ENCODE measurements around the gene GSN. TPM values are rescaled to one million over a fixed set of nuclear protein-coding genes. Genes with fewer than 3 reads are reported as not detected.

GSN gene
- total and polyA plus RNA-seq, 2 of the 13 experiments (the other 11 are each of a cell fraction or from before 2014, with no cell fraction given): 294 to 307 TPM

DNA sequence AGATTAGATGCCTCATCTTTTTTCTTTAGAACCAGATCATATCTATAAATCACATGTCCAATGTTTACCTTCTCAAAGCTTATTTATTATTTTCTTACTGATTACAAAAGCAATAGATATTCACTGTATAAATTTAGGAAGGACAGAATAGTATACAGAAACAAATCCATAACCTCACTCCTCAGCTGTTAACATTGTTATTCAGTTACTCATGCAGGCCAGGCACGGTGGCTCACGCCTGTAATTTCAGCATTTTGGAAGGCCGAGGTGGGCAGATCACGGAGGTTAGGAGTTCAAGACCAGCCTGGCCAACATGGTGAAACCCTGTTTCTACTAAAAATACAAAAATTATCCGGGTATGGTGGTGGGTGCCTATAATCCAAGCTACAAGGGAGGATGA is 86.8 kb downstream of the GSN start (continued):
- TF ChIP-seq, protein P1, sequence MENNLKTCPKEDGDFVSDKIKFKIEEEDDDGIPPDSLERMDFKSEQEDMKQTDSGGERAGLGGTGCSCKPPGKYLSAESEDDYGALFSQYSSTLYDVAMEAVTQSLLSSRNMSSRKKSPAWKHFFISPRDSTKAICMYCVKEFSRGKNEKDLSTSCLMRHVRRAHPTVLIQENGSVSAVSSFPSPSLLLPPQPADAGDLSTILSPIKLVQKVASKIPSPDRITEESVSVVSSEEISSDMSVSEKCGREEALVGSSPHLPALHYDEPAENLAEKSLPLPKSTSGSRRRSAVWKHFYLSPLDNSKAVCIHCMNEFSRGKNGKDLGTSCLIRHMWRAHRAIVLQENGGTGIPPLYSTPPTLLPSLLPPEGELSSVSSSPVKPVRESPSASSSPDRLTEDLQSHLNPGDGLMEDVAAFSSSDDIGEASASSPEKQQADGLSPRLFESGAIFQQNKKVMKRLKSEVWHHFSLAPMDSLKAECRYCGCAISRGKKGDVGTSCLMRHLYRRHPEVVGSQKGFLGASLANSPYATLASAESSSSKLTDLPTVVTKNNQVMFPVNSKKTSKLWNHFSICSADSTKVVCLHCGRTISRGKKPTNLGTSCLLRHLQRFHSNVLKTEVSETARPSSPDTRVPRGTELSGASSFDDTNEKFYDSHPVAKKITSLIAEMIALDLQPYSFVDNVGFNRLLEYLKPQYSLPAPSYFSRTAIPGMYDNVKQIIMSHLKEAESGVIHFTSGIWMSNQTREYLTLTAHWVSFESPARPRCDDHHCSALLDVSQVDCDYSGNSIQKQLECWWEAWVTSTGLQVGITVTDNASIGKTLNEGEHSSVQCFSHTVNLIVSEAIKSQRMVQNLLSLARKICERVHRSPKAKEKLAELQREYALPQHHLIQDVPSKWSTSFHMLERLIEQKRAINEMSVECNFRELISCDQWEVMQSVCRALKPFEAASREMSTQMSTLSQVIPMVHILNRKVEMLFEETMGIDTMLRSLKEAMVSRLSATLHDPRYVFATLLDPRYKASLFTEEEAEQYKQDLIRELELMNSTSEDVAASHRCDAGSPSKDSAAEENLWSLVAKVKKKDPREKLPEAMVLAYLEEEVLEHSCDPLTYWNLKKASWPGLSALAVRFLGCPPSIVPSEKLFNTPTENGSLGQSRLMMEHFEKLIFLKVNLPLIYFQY (CRISPR knock-in tag; IDR thresholded peaks at IDR 0.05; ENCODE audit: borderline replicate concordance): no peak
- TF ChIP-seq SMARCC2 (IDR thresholded peaks at IDR 0.05) (no peak), PLRG1 (conservative IDR thresholded peaks at IDR 0.05) (no peak), ZNF615 (CRISPR knock-in tag; IDR thresholded peaks at IDR 0.05; ENCODE audit: borderline replicate concordance) (no peak), GATAD2A (CRISPR knock-in tag; IDR thresholded peaks at IDR 0.05) (no peak), ZNF143 (CRISPR knock-in tag; IDR thresholded peaks at IDR 0.05) (no peak), ZNF577 (CRISPR knock-in tag; IDR thresholded peaks at IDR 0.05; ENCODE audit: borderline replicate concordance, low read depth) (no peak), ZBTB21 (CRISPR knock-in tag; IDR thresholded peaks at IDR 0.05) (no peak)
- TF ChIP-seq, protein P2, sequence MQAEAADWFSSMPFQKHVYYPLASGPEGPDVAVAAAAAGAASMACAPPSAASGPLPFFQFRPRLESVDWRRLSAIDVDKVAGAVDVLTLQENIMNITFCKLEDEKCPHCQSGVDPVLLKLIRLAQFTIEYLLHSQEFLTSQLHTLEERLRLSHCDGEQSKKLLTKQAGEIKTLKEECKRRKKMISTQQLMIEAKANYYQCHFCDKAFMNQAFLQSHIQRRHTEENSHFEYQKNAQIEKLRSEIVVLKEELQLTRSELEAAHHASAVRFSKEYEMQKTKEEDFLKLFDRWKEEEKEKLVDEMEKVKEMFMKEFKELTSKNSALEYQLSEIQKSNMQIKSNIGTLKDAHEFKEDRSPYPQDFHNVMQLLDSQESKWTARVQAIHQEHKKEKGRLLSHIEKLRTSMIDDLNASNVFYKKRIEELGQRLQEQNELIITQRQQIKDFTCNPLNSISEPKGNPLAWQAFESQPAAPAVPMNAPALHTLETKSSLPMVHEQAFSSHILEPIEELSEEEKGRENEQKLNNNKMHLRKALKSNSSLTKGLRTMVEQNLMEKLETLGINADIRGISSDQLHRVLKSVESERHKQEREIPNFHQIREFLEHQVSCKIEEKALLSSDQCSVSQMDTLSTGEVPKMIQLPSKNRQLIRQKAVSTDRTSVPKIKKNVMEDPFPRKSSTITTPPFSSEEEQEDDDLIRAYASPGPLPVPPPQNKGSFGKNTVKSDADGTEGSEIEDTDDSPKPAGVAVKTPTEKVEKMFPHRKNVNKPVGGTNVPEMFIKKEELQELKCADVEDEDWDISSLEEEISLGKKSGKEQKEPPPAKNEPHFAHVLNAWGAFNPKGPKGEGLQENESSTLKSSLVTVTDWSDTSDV (CRISPR knock-in tag; IDR thresholded peaks at IDR 0.05): no peak
- TF ChIP-seq, protein P3, sequence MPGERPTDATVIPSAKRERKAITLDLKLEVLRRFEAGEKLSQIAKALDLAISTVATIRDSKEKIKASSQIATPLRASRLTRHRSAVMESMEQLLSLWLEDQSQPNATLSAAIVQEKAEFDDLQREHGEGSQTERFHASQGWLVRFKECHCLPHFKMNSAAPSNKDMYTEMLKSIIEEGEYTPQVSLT (CRISPR knock-in tag; IDR thresholded peaks at IDR 0.05; ENCODE audit: borderline replicate concordance, low read depth): no peak

Data from HepG2 (cell line).